ENCODE results near the gene SLCO2A1. TPM values are rescaled to one million over a fixed set of nuclear protein-coding genes. Genes with fewer than 3 reads are reported as not detected.

SLCO2A1 gene
- total RNA-seq, 2 donors from 2014 or later = 15.9 to 46.7 TPM

DNA sequence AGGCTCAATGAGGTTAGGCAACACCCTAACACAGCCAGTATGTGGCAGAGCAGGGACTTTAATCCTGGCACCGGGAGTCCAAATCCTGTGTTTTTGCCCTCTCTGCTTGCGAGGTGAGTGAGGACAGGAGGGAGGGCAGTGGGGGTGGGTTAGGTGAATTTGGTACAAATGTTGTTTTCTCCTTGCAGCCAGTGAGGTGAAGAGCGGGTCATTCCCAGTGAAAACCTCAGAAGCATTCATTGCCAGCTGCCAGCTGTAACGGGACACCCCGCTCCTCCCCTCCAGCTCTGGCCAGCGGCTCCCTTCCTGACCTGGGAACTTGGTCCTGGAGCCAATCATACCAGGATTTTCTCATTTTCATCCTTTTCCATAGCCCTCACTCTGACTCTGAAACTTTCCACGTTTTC lies 88.3 kb downstream of the SLCO2A1 start:
- no peak overlapping the region for H3K4me3 ChIP-seq
- intact Hi-C loops (cut with DNase I) = no loop called here
- H3K27me3 ChIP-seq (replicated peaks; ENCODE audit: insufficient read depth) = no peaks in the 10 kb centered on the region
- H3K9me3 ChIP-seq = no peaks in the 10 kb centered on the region
- peaks cover 16% of the 10 kb centered on the region for H3K4me1 ChIP-seq (replicated peaks)
- no peak for TF ChIP-seq POLR2A (IDR thresholded peaks at IDR 0.05)
- TF ChIP-seq, protein P1, sequence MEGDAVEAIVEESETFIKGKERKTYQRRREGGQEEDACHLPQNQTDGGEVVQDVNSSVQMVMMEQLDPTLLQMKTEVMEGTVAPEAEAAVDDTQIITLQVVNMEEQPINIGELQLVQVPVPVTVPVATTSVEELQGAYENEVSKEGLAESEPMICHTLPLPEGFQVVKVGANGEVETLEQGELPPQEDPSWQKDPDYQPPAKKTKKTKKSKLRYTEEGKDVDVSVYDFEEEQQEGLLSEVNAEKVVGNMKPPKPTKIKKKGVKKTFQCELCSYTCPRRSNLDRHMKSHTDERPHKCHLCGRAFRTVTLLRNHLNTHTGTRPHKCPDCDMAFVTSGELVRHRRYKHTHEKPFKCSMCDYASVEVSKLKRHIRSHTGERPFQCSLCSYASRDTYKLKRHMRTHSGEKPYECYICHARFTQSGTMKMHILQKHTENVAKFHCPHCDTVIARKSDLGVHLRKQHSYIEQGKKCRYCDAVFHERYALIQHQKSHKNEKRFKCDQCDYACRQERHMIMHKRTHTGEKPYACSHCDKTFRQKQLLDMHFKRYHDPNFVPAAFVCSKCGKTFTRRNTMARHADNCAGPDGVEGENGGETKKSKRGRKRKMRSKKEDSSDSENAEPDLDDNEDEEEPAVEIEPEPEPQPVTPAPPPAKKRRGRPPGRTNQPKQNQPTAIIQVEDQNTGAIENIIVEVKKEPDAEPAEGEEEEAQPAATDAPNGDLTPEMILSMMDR (IDR thresholded peaks at IDR 0.05) = no peak
- TF ChIP-seq POLR2AphosphoS5 (IDR thresholded peaks at IDR 0.05) = peak; percentile 32
- no peak for DNase-seq (ENCODE audit: low spot score)
- H3K36me3 ChIP-seq = no peaks in the 10 kb centered on the region
- 27% methylated on average over 7 of the region's 7 CpGs for WGBS
- no peak overlapping the region for H3K27ac ChIP-seq

DNA sequence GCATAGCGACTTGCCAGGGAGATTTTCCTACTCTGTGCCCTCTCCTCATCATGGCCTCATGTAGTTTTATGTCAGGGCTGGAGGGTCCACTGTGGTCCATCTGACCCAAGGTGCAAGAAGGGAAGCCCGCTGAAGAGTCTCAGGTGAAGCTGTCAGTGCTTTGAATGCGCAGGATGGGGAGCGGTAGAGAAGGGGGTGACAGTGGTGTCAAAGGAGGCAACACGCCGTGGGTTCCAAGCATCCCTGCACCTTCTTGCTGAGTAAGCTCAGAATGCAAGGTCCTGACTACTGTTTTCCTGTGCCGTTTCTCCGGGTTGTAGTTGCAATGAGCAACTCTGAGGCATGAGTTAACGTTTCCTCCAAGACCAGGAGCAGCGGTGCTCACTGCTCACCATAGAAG lies 89.2 kb downstream of the SLCO2A1 start:
- no peak overlapping the region for H3K4me3 ChIP-seq
- intact Hi-C loops (cut with DNase I) = no loop called here
- H3K9me3 ChIP-seq = no peaks in the 10 kb centered on the region
- 88% methylated on average over 10 of the region's 10 CpGs for WGBS
- no peaks in the 10 kb centered on the region for H3K27me3 ChIP-seq (replicated peaks; ENCODE audit: insufficient read depth)
- H3K36me3 ChIP-seq = no peaks in the 10 kb centered on the region
- H3K4me1 ChIP-seq (replicated peaks) = peaks cover 16% of the 10 kb centered on the region
- TF ChIP-seq POLR2AphosphoS5 (IDR thresholded peaks at IDR 0.05) (no peak), POLR2A (IDR thresholded peaks at IDR 0.05) (no peak)
- TF ChIP-seq, protein P1 (IDR thresholded peaks at IDR 0.05) = no peak
- no peak for DNase-seq (ENCODE audit: low spot score)
- no peak overlapping the region for H3K27ac ChIP-seq

- intact Hi-C loops (cut with DNase I) = loop anchor here (10.0 kb wide), 1 partner anchor 535 kb away; no protein-coding TSS in a partner anchor
- Histone ChIP-seq H3K27ac (no peak overlapping the region), H3K4me3 (no peak overlapping the region), H3K4me1 (replicated peaks) (peaks cover 10% of the 10 kb centered on the region), H3K27me3 (replicated peaks; ENCODE audit: insufficient read depth) (no peaks in the 10 kb centered on the region), H3K9me3 (no peaks in the 10 kb centered on the region), H3K36me3 (no peaks in the 10 kb centered on the region)
- TF ChIP-seq, protein P1 (IDR thresholded peaks at IDR 0.05) = no peak
- no peak for TF ChIP-seq POLR2AphosphoS5 (IDR thresholded peaks at IDR 0.05)
- TF ChIP-seq POLR2A (IDR thresholded peaks at IDR 0.05) = no peak
- WGBS = 89% methylated on average over 1 of the region's 1 CpG
- no peak for DNase-seq (ENCODE audit: low spot score)
Measured at GRCh38 chr3:133939463-133939835, 90.3 kb downstream of the SLCO2A1 start.

DNA sequence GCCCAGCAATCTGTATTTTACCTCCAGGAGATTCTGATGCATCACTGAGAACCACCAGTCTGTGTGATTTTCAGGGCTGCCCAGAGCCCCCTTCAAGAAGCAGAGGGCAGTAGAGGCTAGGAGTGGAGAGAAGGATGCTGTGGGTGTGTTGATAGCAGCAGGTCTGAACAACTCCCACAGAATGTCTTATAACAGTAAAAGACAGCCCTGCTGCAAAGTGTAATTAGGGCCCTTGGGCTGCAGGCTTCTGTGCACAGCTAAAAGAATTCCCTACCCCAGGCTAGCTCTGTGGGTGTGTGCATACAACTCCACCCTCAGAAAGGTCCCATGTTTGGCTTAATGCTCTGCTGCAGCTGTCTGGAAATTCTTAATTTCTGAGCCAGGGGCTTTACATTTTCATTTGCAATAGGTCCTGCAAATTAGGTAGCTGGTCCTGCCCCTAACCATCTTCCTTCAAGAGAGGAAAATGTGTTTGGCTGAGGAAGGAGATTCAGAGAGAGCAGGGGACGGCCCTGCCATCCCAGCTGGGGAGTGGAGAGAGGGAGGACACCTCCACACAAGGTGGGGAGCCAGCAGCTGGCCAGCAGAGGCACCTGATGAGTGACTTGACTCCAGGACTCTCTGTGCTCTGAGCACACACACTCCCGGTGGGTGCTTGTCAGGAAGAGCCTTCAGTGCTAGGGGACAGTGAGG lies 90.8 kb downstream of the SLCO2A1 start:
- 61% methylated on average over 2 of the region's 2 CpGs for WGBS
- Histone ChIP-seq H3K27me3 (replicated peaks; ENCODE audit: insufficient read depth) (no peaks in the 10 kb centered on the region), H3K4me3 (no peak overlapping the region), H3K9me3 (no peaks in the 10 kb centered on the region), H3K36me3 (no peaks in the 10 kb centered on the region), H3K27ac (no peak overlapping the region), H3K4me1 (replicated peaks) (peaks cover 7% of the 10 kb centered on the region)
- TF ChIP-seq, protein P1 (IDR thresholded peaks at IDR 0.05) = no peak
- no peak for TF ChIP-seq POLR2A (IDR thresholded peaks at IDR 0.05)
- no peak for TF ChIP-seq POLR2AphosphoS5 (IDR thresholded peaks at IDR 0.05)
- intact Hi-C loops (cut with DNase I) = loop anchor here (10.0 kb wide), 1 partner anchor 536 kb away; no protein-coding TSS in a partner anchor
- DNase-seq (ENCODE audit: low spot score) = no peak
